H1 (cell line): ENCODE results near the gene TCL1A. TPM values are rescaled to one million over a fixed set of nuclear protein-coding genes. Genes with fewer than 3 reads are reported as not detected.
A peak's percentile ranks its signal among the peaks of the same experiment; 100 is the strongest.

ENCODE experiments used
- CTCF ChIA-PET: fragments of 300-600 bp; sonication (Branson Sonifier 250); formaldehyde crosslinking; loops from one replicate; lab custom pipeline; 2021; ENCODE audit not compliant: partially characterized antibody; lab: Charles Lee
- POLR2A ChIA-PET: fragments of 300-600 bp; sonication (Branson Sonifier 250); formaldehyde crosslinking; loops from one replicate; lab custom pipeline; 2021; ENCODE audit warnings: inconsistent platforms; ENCODE audit not compliant: partially characterized antibody; lab: Charles Lee
- DNase-seq, 2 experiments: peaks; one replicate each; pipeline versions ENCODE4 v3.0.0 to v3.0.0-alpha.2; 2010 to 2022; ENCODE audit warnings: low spot score in 2 of 2, low read depth in 1 of 2, mixed read lengths in 1 of 2
- FAIRE-seq: peaks from 2 replicates; lab custom pipeline; 2011; peaks lifted over from hg19 to GRCh38; lab: Jason Lieb, UNC
- H2AFZ ChIP-seq: 2 replicates; pipeline ENCODE4 v1.8.1; 2012; ENCODE audit warnings: low read length, inconsistent platforms
- H2AK5ac ChIP-seq: 2 replicates; pipeline ENCODE4 v1.6.1; 2013; ENCODE audit warnings: low read depth, low read length
- H2BK120ac ChIP-seq: replicated peaks from 2 replicates; pipeline ENCODE3; 2013; ENCODE audit warnings: low read depth, low read length, inconsistent platforms
- H2BK12ac ChIP-seq: 2 replicates; pipeline ENCODE4 v1.6.1; 2013; ENCODE audit warnings: low read depth, low read length
- H2BK15ac ChIP-seq: 2 replicates; pipeline ENCODE4 v1.6.1; 2013; ENCODE audit warnings: low read length
- H2BK20ac ChIP-seq: 2 replicates; pipeline ENCODE4 v1.6.1; 2013; ENCODE audit warnings: low read length
- H2BK5ac ChIP-seq: 2 replicates; pipeline ENCODE4 v1.6.1; 2013; ENCODE audit warnings: low read depth, low read length
- H3K14ac ChIP-seq: 2 replicates; pipeline ENCODE4 v1.6.1; 2013; ENCODE audit warnings: inconsistent platforms; ENCODE audit not compliant: insufficient read length
- H3K18ac ChIP-seq: 2 replicates; pipeline ENCODE4 v1.6.1; 2013; ENCODE audit warnings: low read length; ENCODE audit errors: extremely low read depth
- H3K23ac ChIP-seq: 2 replicates; pipeline ENCODE4 v1.6.1; 2013; ENCODE audit warnings: inconsistent platforms; ENCODE audit not compliant: insufficient read length
- H3K23me2 ChIP-seq: 2 replicates; pipeline ENCODE4 v1.6.1; 2013; ENCODE audit warnings: low read depth, low read length
- H3K27ac ChIP-seq: 2 replicates; pipeline ENCODE4 v1.6.1; 2011; ENCODE audit warnings: low read depth, low read length, inconsistent platforms
- H3K27me3 ChIP-seq, 4 experiments: replicated peaks in 1 of 4; 1 replicate in 1 of 4; 2 replicates in 3 of 4; pipeline versions ENCODE4 v1.6.1 to v1.8.1; 2011 to 2013; ENCODE audit warnings: low read length in 3 of 4, mild to moderate bottlenecking in 3 of 4, inconsistent platforms in 2 of 4, mixed read lengths in 2 of 4, moderate library complexity in 1 of 4; ENCODE audit not compliant: control insufficient read depth in 3 of 4, insufficient read depth in 3 of 4; ENCODE audit errors: extremely low read depth in 1 of 4
- H3K36me3 ChIP-seq, 4 experiments: 2 replicates each; pipeline versions ENCODE4 v1.6.1 to v1.8.1; 2011 to 2013; ENCODE audit warnings: mild to moderate bottlenecking in 4 of 4, low read length in 3 of 4, moderate library complexity in 2 of 4, control low read depth in 1 of 4, inconsistent platforms in 1 of 4; ENCODE audit not compliant: insufficient read depth in 4 of 4, control insufficient read depth in 2 of 4
- H3K4ac ChIP-seq: replicated peaks from 2 replicates; pipeline ENCODE3; 2013; ENCODE audit warnings: low read length, low read depth, mixed read lengths, inconsistent platforms; ENCODE audit not compliant: insufficient read length
- H3K4me1 ChIP-seq, 4 experiments: replicated peaks in 1 of 4; 1 replicate in 1 of 4; 2 replicates in 3 of 4; pipeline versions ENCODE4 v1.6.1 to v1.8.1; 2011 to 2013; ENCODE audit warnings: low read length in 3 of 4, inconsistent platforms in 2 of 4, mixed read lengths in 1 of 4; ENCODE audit not compliant: insufficient read depth in 4 of 4, control insufficient read depth in 3 of 4
- H3K4me2 ChIP-seq, 2 experiments: 2 replicates each; pipeline versions ENCODE4 v1.6.1 to v1.8.1; 2011 to 2013; ENCODE audit warnings: low read depth in 2 of 2, low read length in 2 of 2, control low read depth in 1 of 2, inconsistent platforms in 1 of 2, mild to moderate bottlenecking in 1 of 2; ENCODE audit not compliant: insufficient read depth in 1 of 2
- H3K4me3 ChIP-seq, 4 experiments: fragments of 200-600, 300-600 bp in 1 of 4; sonication (generic), shearing (Covaris generic), sonication (Bioruptor Twin) in 1 of 4; 2 replicates each; pipeline versions ENCODE4 v1.5.1 to v1.8.1; 2011 to 2016; ENCODE audit warnings: low read length in 4 of 4, low read depth in 3 of 4, control low read depth in 2 of 4, inconsistent platforms in 2 of 4, mild to moderate bottlenecking in 2 of 4, mixed read lengths in 1 of 4, moderate library complexity in 1 of 4; ENCODE audit not compliant: insufficient read depth in 2 of 4; ENCODE audit errors: extremely low read depth in 1 of 4
- H3K56ac ChIP-seq: replicated peaks from 2 replicates; pipeline ENCODE3; 2013; ENCODE audit warnings: low read depth, mild to moderate bottlenecking, mixed read lengths, low read length, inconsistent platforms; ENCODE audit not compliant: insufficient read length
- H3K79me1 ChIP-seq: 2 replicates; pipeline ENCODE4 v1.6.1; 2013; ENCODE audit warnings: low read depth, low read length, control low read depth
- H3K79me2 ChIP-seq, 2 experiments: 2 replicates each; pipeline versions ENCODE4 v1.6.1 to v1.8.1; 2012 to 2013; ENCODE audit warnings: low read length in 2 of 2, mild to moderate bottlenecking in 2 of 2, inconsistent platforms in 1 of 2; ENCODE audit not compliant: insufficient read depth in 2 of 2, control insufficient read depth in 1 of 2
- H3K9ac ChIP-seq, 4 experiments: replicated peaks in 1 of 4; 1 replicate in 1 of 4; 2 replicates in 3 of 4; pipeline versions ENCODE4 v1.6.1 to v1.8.1; 2011 to 2013; ENCODE audit warnings: low read depth in 3 of 4, low read length in 3 of 4, control low read depth in 2 of 4, mild to moderate bottlenecking in 2 of 4, moderate library complexity in 2 of 4, inconsistent platforms in 1 of 4; ENCODE audit errors: extremely low read depth in 1 of 4
- H3K9me3 ChIP-seq, 2 experiments: 2 replicates each; pipeline versions ENCODE4 v1.6.1 to v1.8.1; 2012 to 2013; ENCODE audit warnings: mild to moderate bottlenecking in 2 of 2, moderate library complexity in 2 of 2, control low read depth in 1 of 2, inconsistent platforms in 1 of 2, low read depth in 1 of 2, low read length in 1 of 2, mixed read lengths in 1 of 2; ENCODE audit not compliant: insufficient read depth in 2 of 2
- H4K20me1 ChIP-seq, 2 experiments: replicated peaks in 1 of 2; 2 replicates each; pipeline versions ENCODE3 to v1.8.1; 2011 to 2013; ENCODE audit warnings: inconsistent platforms in 2 of 2, low read length in 2 of 2, mild to moderate bottlenecking in 1 of 2; ENCODE audit not compliant: insufficient read depth in 2 of 2, control insufficient read depth in 1 of 2
- H4K5ac ChIP-seq: 2 replicates; pipeline ENCODE4 v1.6.1; 2013; ENCODE audit warnings: low read length, low read depth, mixed read lengths, inconsistent platforms; ENCODE audit not compliant: insufficient read length
- H4K8ac ChIP-seq: 2 replicates; pipeline ENCODE4 v1.8.0; 2013; ENCODE audit warnings: mild to moderate bottlenecking, moderate library complexity, low read length, inconsistent platforms; ENCODE audit not compliant: insufficient read depth; ENCODE audit errors: extremely low read depth
- H4K91ac ChIP-seq: replicated peaks from 2 replicates; pipeline ENCODE3; 2013; ENCODE audit warnings: low read length, mixed read lengths, inconsistent platforms; ENCODE audit not compliant: insufficient read length
- ATF3 ChIP-seq: IDR thresholded peaks from 2 replicates; pipeline ENCODE4 v1.6.1; 2011; ENCODE audit warnings: low read depth, mild to moderate bottlenecking, low read length; ENCODE audit not compliant: insufficient read depth
- CBX5 ChIP-seq: fragments of 300-800, 300-1000 bp; sonication (generic); IDR thresholded peaks from 2 replicates; pipeline ENCODE4 v1.7.1; 2016; ENCODE audit warnings: antibody characterized with exemption, low read length, low read depth
- CEBPB ChIP-seq: IDR thresholded peaks from 2 replicates; pipeline ENCODE4 v1.6.1; 2012; ENCODE audit warnings: low read depth, low read length
- CHD1 ChIP-seq: IDR thresholded peaks from 2 replicates; pipeline ENCODE4 v1.6.1; 2012; ENCODE audit warnings: low read depth, low read length, improper control_type of control experiment
- CREB1 ChIP-seq: IDR thresholded peaks from 2 replicates; pipeline ENCODE4 v1.6.1; 2012; ENCODE audit warnings: inconsistent platforms
- E2F6 ChIP-seq: IDR thresholded peaks from 2 replicates; pipeline ENCODE4 v1.6.1; 2012; ENCODE audit warnings: inconsistent platforms
- EGR1 ChIP-seq: IDR thresholded peaks from 2 replicates; pipeline ENCODE4 v1.6.1; 2011; ENCODE audit warnings: low read depth, low read length, borderline replicate concordance
- JUND ChIP-seq: IDR thresholded peaks from 2 replicates; pipeline ENCODE4 v1.6.1; 2011; ENCODE audit warnings: mild to moderate bottlenecking, improper control_type of control experiment, low read length
- KDM4A ChIP-seq: IDR thresholded peaks from one replicate; pipeline ENCODE4 v1.7.1; 2012; ENCODE audit warnings: low read depth, mild to moderate bottlenecking, moderate library complexity, low read length, inconsistent platforms; ENCODE audit not compliant: severe bottlenecking
- RNF2 ChIP-seq: fragments of 200-900, 300-1000 bp; sonication (generic); IDR thresholded peaks from 2 replicates; pipeline ENCODE4 v1.7.1; 2016; ENCODE audit warnings: borderline replicate concordance, low read depth, mild to moderate bottlenecking, antibody characterized with exemption, low read length; ENCODE audit not compliant: poor library complexity, severe bottlenecking; ENCODE audit errors: missing control alignments
- SP4 ChIP-seq: IDR thresholded peaks from 2 replicates; pipeline ENCODE4 v1.6.1; 2012; ENCODE audit warnings: low read length, inconsistent platforms
- TAF1 ChIP-seq: IDR thresholded peaks from 2 replicates; pipeline ENCODE4 v1.6.1; 2011; ENCODE audit warnings: mild to moderate bottlenecking, low read depth, low read length
- TBP ChIP-seq: IDR thresholded peaks from 2 replicates; pipeline ENCODE4 v1.6.1; 2011; ENCODE audit warnings: low read depth, low read length, improper control_type of control experiment
- WGBS, 2 experiments: shearing (Covaris generic) in 1 of 2; methylation state at CpG; one replicate each; pipeline versions ENCODE4 v1.1.6 to v1.1.7; 2013 to 2015; ENCODE audit warnings: low lambda C conversion rate in 2 of 2, mixed read lengths in 2 of 2, inconsistent platforms in 1 of 2, low coverage in 1 of 2, missing lambda C conversion rate in 1 of 2; ENCODE audit not compliant: insufficient replicate concordance in 2 of 2, insufficient coverage in 1 of 2, insufficient read length in 1 of 2; ENCODE audit errors: extremely low coverage in 1 of 2, missing lambda C conversion rate in 1 of 2; 5-methylcytosine and 5-hydroxymethylcytosine counted together
- polyA plus RNA-seq, 7 experiments: library from polyadenylated mRNA; depleted of rRNA in 3 of 7; stranded (reverse) in 5 of 7; unstranded in 2 of 7; fragments of >200 nt in 5 of 7; fragments of 200-250 nt in 2 of 7; gene quantifications; 1 replicate in 5 of 7; 2 replicates in 1 of 7; 4 replicates in 1 of 7; pipeline versions ENCODE4 v1.2.1 to v1.2.3, GENCODE V29; 2011 to 2013; ENCODE audit warnings: missing spikeins in 2 of 7, mixed read lengths in 2 of 7
- total RNA-seq: library from RNA; stranded (reverse); fragmentation: NEBNext Ultra II Directional; extraction: Animal tissue kit (Norgen Biotek cat#: 25700); gene quantifications from 2 replicates; pipeline ENCODE4 v1.2.1, GENCODE V29; 2021

The TCL1A gene
- total and polyA plus RNA-seq, 2 of the 8 experiments (the other 6 are each of a cell fraction or from before 2014, with no cell fraction given), result 0.35 to 7.6 TPM

GRCh38 chr14:95761436-95761835, 47.5 kb upstream of the TCL1A start:
- Histone ChIP-seq H2BK120ac (no peak overlapping the region), H4K5ac (no peak overlapping the region), H3K23ac (no peak overlapping the region), H3K4ac (no peak overlapping the region), H3K14ac (no peak overlapping the region), H2AFZ (no peak overlapping the region), H3K79me2 (no peaks in the 10 kb centered on the region), H2BK5ac (no peak overlapping the region), H3K56ac (no peak overlapping the region), H2BK15ac (no peak overlapping the region), H2BK20ac (no peak overlapping the region), H3K27ac (no peak overlapping the region), H3K4me3 (no peak overlapping the region), H3K79me1 (0 out of 2 replicates have a peak, but pooled peaks cover 2% of the 10 kb centered on the region), H3K9me3 (no peaks in the 10 kb centered on the region), H3K23me2 (peaks cover 2% of the 10 kb centered on the region; the same call in 1 of the 2 replicates), H3K4me2 (no peak overlapping the region), H2AK5ac (no peak overlapping the region), H4K20me1 (no peaks in the 10 kb centered on the region), H3K27me3 (peaks cover 0 to 2% (median 0%) of the 10 kb centered on the region in 4 experiments; a peak in 1 of 7 replicates), H2BK12ac (peak overlapping the region; percentile 86; the same call in 1 of the 2 replicates), H4K8ac (no peak overlapping the region), H4K91ac (no peak overlapping the region), H3K36me3 (no peaks in the 10 kb centered on the region), H3K9ac (no peak overlapping the region), H3K4me1 (peaks cover 0 to 4% (median 0%) of the 10 kb centered on the region in 4 experiments; a peak in 3 of 7 replicates), H3K18ac (no peak overlapping the region)
- WGBS, 2 experiments, result 83% methylated on average over 6 of the region's 6 CpGs; no CpG with 5 or more reads in 1 of the 2 experiments
- FAIRE-seq, result peak; percentile 45
- ChIA-PET POLR2A (no interaction called here), CTCF (interaction anchor here (0.8 to 9.0 kb wide), 5 partner anchors 11 to 233 kb away, joined by 3 to 67 read pairs (median 3); no protein-coding TSS in a partner anchor)
- DNase-seq, result no peak
- TF ChIP-seq RNF2 (no peak), JUND (no peak), E2F6 (no peak), CBX5 (no peak), EGR1 (no peak), SP4 (no peak), KDM4A (no peak), TAF1 (no peak), CREB1 (no peak), ATF3 (no peak), CHD1 (no peak), TBP (no peak), CEBPB (no peak)
